Measurements from ENCODE around the gene AKT2. TPM values are rescaled to one million over a fixed set of nuclear protein-coding genes. Genes with fewer than 3 reads are reported as not detected.

AKT2 gene
- total and polyA plus RNA-seq, 10 of the 15 experiments (the other 5 are each of a cell fraction or from before 2014, with no cell fraction given) = 1.0 to 185 (median 71.5) TPM

DNA sequence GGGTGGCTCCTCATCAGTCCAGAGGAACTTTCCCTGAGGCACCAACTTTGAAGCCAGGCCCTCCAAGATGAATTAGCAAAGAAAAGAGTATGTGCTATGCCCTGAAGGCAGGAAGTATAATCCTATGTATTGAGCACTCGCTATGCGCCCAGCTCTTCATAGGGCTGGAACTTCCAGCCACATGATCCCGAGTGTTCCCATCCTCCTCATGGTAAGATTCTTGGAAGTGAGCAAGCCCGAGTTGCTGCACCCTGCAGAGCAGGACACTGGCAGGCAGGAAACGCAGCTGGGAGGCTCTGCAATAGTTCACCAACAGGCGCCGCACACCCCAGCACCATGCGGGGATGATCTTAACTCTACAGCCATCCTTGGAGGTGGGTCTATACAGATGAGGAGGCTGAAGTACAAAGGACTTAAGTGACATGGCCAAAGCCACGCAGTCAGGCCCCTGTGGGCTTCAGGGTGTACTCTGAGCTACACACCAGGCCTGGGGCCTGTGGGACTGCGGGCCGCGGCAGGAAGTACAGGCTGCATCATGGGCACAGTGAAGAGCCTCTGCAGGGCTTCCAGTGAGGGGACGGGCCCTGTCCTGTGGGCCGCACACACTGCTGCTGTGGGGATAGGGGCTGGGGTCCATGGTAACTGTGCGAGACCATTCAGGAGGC lies 37.9 kb upstream of the AKT2 start:
- RAD21 ChIA-PET (ENCODE audit: unreplicated experiment) = no interaction called here
- CTCF ChIA-PET = interaction anchor here (0.8 kb wide), 1 partner anchor 9 kb away, joined by 3 read pairs; no protein-coding TSS in a partner anchor
- intact Hi-C loops (cut with micrococcal nuclease; ENCODE audit: unreplicated experiment) = no loop called here
- Histone ChIP-seq H3K79me2 (ENCODE audit: control insufficient read depth, insufficient read depth, low read length) (no peaks in the 10 kb centered on the region), H3K36me3 (ENCODE audit: control insufficient read depth in 2 of 2, insufficient read depth in 2 of 2, low read length in 1 of 2) (peaks cover 23 to 29% of the 10 kb centered on the region in 2 experiments; a peak in 3 of 4 replicates), H3K27me3 (replicated peaks in 1 of 2; ENCODE audit: control insufficient read depth in 2 of 2, insufficient read depth in 2 of 2, low read length in 1 of 2) (no peaks in the 10 kb centered on the region), H3K27ac (ENCODE audit: control insufficient read depth, insufficient read depth) (no peak overlapping the region), H3K4me1 (ENCODE audit: control insufficient read depth, insufficient read depth, low read length) (no peaks in the 10 kb centered on the region), H4K20me1 (ENCODE audit: control insufficient read depth, insufficient read depth) (no peaks in the 10 kb centered on the region), H3K9ac (ENCODE audit: control insufficient read depth, insufficient read depth, low read length) (no peak overlapping the region), H3K4me2 (ENCODE audit: control insufficient read depth, insufficient read depth) (no peak overlapping the region), H3K9me3 (replicated peaks; ENCODE audit: control insufficient read depth, insufficient read depth, low read length) (no peaks in the 10 kb centered on the region), H2AFZ (ENCODE audit: control insufficient read depth, low read depth, low read length) (no peak overlapping the region), H3K4me3 (no peak overlapping the region)
- SMC1A ChIA-PET (ENCODE audit: uncharacterized antibody, unreplicated experiment) = no interaction called here
- FAIRE-seq = no peak
- no peak for DNase-seq (ENCODE audit: low read depth, low spot score)
- TF ChIP-seq NKRF (conservative IDR thresholded peaks at IDR 0.05) = no peak
- TF ChIP-seq NR2F1 (conservative IDR thresholded peaks at IDR 0.05) = no peak
- TF ChIP-seq CBFB (IDR thresholded peaks at IDR 0.05; ENCODE audit: low read depth) = no peak
- no peak for TF ChIP-seq IRF5 (IDR thresholded peaks at IDR 0.05; ENCODE audit: borderline replicate concordance)
- no peak for TF ChIP-seq TCF3 (IDR thresholded peaks at IDR 0.05; ENCODE audit: borderline replicate concordance, insufficient read depth, low read depth, low read length)
- TF ChIP-seq ZNF24 (IDR thresholded peaks at IDR 0.05) = no peak
- 89% methylated on average over 15 of the region's 15 CpGs for whole genome bisulfite sequencing (ENCODE audit: insufficient coverage, insufficient replicate concordance, low lambda C conversion rate, missing lambda C conversion rate)
- BruUV-seq (replicated peaks) = no TSS peak
- in situ Hi-C loops (cut with MboI) = no loop called here
- POLR2A ChIA-PET = no interaction called here
- ATAC-seq = no peak

Data from GM12878 (cell line).